K562 (cell line): ENCODE data around the gene LYZL4. TPM values are rescaled to one million over a fixed set of nuclear protein-coding genes. Genes with fewer than 3 reads are reported as not detected.

Source experiments
- CBX3 ChIP-seq, 2 experiments: IDR thresholded peaks; 1 replicate in 1 of 2; 2 replicates in 1 of 2; pipeline ENCODE4 v1.6.1; 2012; ENCODE audit warnings: inconsistent platforms in 2 of 2, low read length in 2 of 2, borderline replicate concordance in 1 of 2, control low read depth in 1 of 2
- COPS2 ChIP-seq: fragments of 450-650 bp; conservative IDR thresholded peaks from 2 replicates; pipeline ENCODE4 v1.6.1; 2016; ENCODE audit warnings: mild to moderate bottlenecking, moderate library complexity
- DACH1 ChIP-seq: fragments of 450-650 bp; IDR thresholded peaks from 2 replicates; pipeline ENCODE4 v1.6.1; 2018; ENCODE audit not compliant: partially characterized antibody
- GATAD2B ChIP-seq: fragments of 450-650 bp; IDR thresholded peaks from 2 replicates; pipeline ENCODE4 v1.6.1; 2017; ENCODE audit warnings: mild to moderate bottlenecking, borderline replicate concordance
- HDAC1 ChIP-seq, 2 experiments: fragments of 450-650 bp; IDR thresholded peaks; 2 replicates each; pipeline ENCODE4 v1.6.1; 2016 to 2017; ENCODE audit warnings: inconsistent platforms in 1 of 2, mild to moderate bottlenecking in 1 of 2, moderate library complexity in 1 of 2
- HNRNPUL1 ChIP-seq: fragments of 200-400 bp; formaldehyde crosslinking; IDR thresholded peaks from 2 replicates; pipeline ENCODE4 v1.6.1; 2017; ENCODE audit warnings: low read length
- JUNB ChIP-seq: fragments of 450-650 bp; formaldehyde crosslinking; conservative IDR thresholded peaks from 2 replicates; pipeline ENCODE4 v1.4.0; 2020; ENCODE audit warnings: mild to moderate bottlenecking
- KDM2B ChIP-seq: fragments of 250-450 bp; sonication (Bioruptor Pico); IDR thresholded peaks from 2 replicates; pipeline ENCODE4 v1.8.0; 2021; ENCODE audit warnings: mild to moderate bottlenecking, moderate library complexity
- MCM2 ChIP-seq: fragments of 450-650 bp; IDR thresholded peaks from 2 replicates; pipeline ENCODE4 v1.6.1; 2017; ENCODE audit warnings: low read depth, mild to moderate bottlenecking
- MEF2D ChIP-seq: conservative IDR thresholded peaks from 2 replicates; pipeline ENCODE4 v1.6.1; 2016; ENCODE audit warnings: low read depth, missing genetic modification characterization, missing compliant biosample characterization
- SIRT6 ChIP-seq: IDR thresholded peaks from one replicate; pipeline ENCODE4 v1.6.1; 2012; ENCODE audit warnings: low read depth, mild to moderate bottlenecking, control low read depth, inconsistent platforms, low read length, moderate library complexity
- XRCC3 ChIP-seq: fragments of 450-650 bp; IDR thresholded peaks from 2 replicates; pipeline ENCODE4 v1.6.1; 2017; ENCODE audit warnings: mild to moderate bottlenecking, moderate library complexity
- ZNF324 ChIP-seq: fragments of 250-450 bp; sonication (Bioruptor Pico); IDR thresholded peaks from 2 replicates; pipeline ENCODE4 v1.4.0; 2020; ENCODE audit warnings: mild to moderate bottlenecking
- ZNF551 ChIP-seq: fragments of 250-450 bp; sonication (Bioruptor Pico); IDR thresholded peaks from 2 replicates; pipeline ENCODE4 v1.5.0; 2021; ENCODE audit warnings: mild to moderate bottlenecking, moderate library complexity
- polyA plus RNA-seq, 8 experiments: library from polyadenylated mRNA; depleted of rRNA in 4 of 8; stranded (reverse) in 5 of 8; unstranded in 3 of 8; fragments of >200 nt; fragmentation: Nextera tagmentation in 2 of 8; fragmentation: Illumina TruSeq in 1 of 8; extraction: Ambion mirVana in 2 of 8; extraction: Trizol in 1 of 8; gene quantifications; 2 replicates each; pipeline versions ENCODE4 v1.2.1 to v1.2.3, GENCODE V29; 2011 to 2014; ENCODE audit warnings: inconsistent platforms in 1 of 8, missing spikeins in 1 of 8
- total RNA-seq, 7 experiments: library from RNA; depleted of rRNA in 6 of 7; stranded (reverse); fragments of >200 nt in 6 of 7; fragmentation: Illumina TruSeq in 2 of 7; extraction: Trizol in 2 of 7; gene quantifications; 2 replicates each; pipeline versions ENCODE4 v1.2.1 to v1.2.3, GENCODE V29; 2011 to 2021; ENCODE audit warnings: low replicate concordance in 1 of 7
- TF ChIP-seq, protein P1 (sequence below), 2 experiments: fragments of 450-650 bp in 1 of 2; sonication (generic) in 1 of 2; formaldehyde crosslinking in 1 of 2; IDR thresholded peaks in 1 of 2; conservative IDR thresholded peaks in 1 of 2; 2 replicates each; pipeline versions ENCODE4 v1.6.1 to v1.8.1; 2016 to 2023; ENCODE audit warnings: mild to moderate bottlenecking in 2 of 2, moderate library complexity in 2 of 2, inconsistent platforms in 1 of 2, missing genetic modification reagents in 1 of 2
- TF ChIP-seq, protein P2 (sequence below): fragments of 450-650 bp; IDR thresholded peaks from 2 replicates; pipeline ENCODE4 v1.6.1; 2017; ENCODE audit warnings: antibody characterized with exemption
- TF ChIP-seq, protein P3 (sequence below): fragments of 450-650 bp; formaldehyde crosslinking; IDR thresholded peaks from 2 replicates; pipeline ENCODE4 v1.4.0; 2022; ENCODE audit warnings: mild to moderate bottlenecking, moderate library complexity
- TF ChIP-seq, protein P4 (sequence below): fragments of 450-650 bp; formaldehyde crosslinking; IDR thresholded peaks from 2 replicates; pipeline ENCODE4 v1.4.0; 2020; ENCODE audit warnings: mild to moderate bottlenecking, moderate library complexity
- TF ChIP-seq, protein P5 (sequence below): fragments of 200-800 bp; sonication (Bioruptor generic); IDR thresholded peaks from 2 replicates; pipeline ENCODE4 v1.6.1; 2017; ENCODE audit warnings: missing genetic modification characterization, missing compliant biosample characterization
- TF ChIP-seq, protein P6 (sequence below), 3 experiments: IDR thresholded peaks in 2 of 3; conservative IDR thresholded peaks in 1 of 3; 2 replicates each; pipeline ENCODE4 v1.5.1; 2011 to 2012; ENCODE audit warnings: low read length in 3 of 3, mild to moderate bottlenecking in 3 of 3, control low read depth in 2 of 3, improper control_type of control experiment in 1 of 3, inconsistent platforms in 1 of 3, low read depth in 1 of 3, mixed read lengths in 1 of 3, moderate library complexity in 1 of 3; ENCODE audit not compliant: insufficient read depth in 2 of 3

The LYZL4 gene
- total and polyA plus RNA-seq, 9 of the 15 experiments (the other 6 are each of a cell fraction or from before 2014, with no cell fraction given), result not detected

DNA sequence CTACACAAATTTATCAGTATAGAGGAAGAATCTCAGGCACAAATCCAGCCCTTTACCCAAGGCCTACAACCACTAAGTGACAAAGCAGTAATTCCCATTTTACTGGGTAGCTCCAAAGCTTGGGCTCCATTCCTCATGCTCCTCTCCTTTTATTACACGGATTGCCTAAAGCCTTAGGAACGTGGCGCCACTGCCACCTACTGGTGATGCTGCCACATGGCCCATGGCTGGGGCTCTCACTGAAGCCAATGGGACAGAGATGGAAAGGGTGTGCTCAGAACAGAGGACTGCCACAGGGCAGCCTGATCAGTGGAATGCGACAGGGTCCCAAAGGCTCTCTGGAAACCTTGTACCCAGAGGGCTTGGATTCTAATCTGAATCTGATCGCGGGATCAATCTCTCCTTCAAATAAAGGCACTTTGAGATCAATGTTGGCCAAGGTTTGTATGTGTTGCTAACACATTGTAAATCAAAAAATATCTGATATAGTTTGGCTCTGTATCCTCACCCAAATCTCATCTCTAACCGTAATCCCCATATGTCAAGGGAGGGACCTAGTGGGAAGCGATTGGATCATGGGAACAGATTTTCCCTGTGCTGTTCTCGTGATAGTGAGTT is 33.5 kb upstream of the LYZL4 start (continued):
- TF ChIP-seq, protein P1, sequence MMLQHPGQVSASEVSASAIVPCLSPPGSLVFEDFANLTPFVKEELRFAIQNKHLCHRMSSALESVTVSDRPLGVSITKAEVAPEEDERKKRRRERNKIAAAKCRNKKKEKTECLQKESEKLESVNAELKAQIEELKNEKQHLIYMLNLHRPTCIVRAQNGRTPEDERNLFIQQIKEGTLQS (IDR thresholded peaks at IDR 0.05), result no peak
- TF ChIP-seq, protein P1 (CRISPR knock-in tag; conservative IDR thresholded peaks at IDR 0.05), result no peak
- TF ChIP-seq DACH1 (no peak), SIRT6 (no peak), COPS2 (no peak), MCM2 (no peak), HNRNPUL1 (no peak), ZNF324 (CRISPR knock-in tag) (no peak), CBX3 (IDR thresholded peaks at IDR 0.05; ENCODE audit: borderline replicate concordance in 1 of 2, low read length in 2 of 2) (no peak), KDM2B (CRISPR knock-in tag) (no peak), ZNF551 (CRISPR knock-in tag) (no peak), MEF2D (tag) (no peak), HDAC1 (IDR thresholded peaks at IDR 0.05) (no peak), JUNB (CRISPR knock-in tag) (no peak), GATAD2B (no peak), XRCC3 (no peak)
- TF ChIP-seq, protein P2, sequence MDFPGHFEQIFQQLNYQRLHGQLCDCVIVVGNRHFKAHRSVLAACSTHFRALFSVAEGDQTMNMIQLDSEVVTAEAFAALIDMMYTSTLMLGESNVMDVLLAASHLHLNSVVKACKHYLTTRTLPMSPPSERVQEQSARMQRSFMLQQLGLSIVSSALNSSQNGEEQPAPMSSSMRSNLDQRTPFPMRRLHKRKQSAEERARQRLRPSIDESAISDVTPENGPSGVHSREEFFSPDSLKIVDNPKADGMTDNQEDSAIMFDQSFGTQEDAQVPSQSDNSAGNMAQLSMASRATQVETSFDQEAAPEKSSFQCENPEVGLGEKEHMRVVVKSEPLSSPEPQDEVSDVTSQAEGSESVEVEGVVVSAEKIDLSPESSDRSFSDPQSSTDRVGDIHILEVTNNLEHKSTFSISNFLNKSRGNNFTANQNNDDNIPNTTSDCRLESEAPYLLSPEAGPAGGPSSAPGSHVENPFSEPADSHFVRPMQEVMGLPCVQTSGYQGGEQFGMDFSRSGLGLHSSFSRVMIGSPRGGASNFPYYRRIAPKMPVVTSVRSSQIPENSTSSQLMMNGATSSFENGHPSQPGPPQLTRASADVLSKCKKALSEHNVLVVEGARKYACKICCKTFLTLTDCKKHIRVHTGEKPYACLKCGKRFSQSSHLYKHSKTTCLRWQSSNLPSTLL, result no peak
- TF ChIP-seq, protein P3, sequence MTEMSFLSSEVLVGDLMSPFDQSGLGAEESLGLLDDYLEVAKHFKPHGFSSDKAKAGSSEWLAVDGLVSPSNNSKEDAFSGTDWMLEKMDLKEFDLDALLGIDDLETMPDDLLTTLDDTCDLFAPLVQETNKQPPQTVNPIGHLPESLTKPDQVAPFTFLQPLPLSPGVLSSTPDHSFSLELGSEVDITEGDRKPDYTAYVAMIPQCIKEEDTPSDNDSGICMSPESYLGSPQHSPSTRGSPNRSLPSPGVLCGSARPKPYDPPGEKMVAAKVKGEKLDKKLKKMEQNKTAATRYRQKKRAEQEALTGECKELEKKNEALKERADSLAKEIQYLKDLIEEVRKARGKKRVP (CRISPR knock-in tag), result no peak
- TF ChIP-seq, protein P4, sequence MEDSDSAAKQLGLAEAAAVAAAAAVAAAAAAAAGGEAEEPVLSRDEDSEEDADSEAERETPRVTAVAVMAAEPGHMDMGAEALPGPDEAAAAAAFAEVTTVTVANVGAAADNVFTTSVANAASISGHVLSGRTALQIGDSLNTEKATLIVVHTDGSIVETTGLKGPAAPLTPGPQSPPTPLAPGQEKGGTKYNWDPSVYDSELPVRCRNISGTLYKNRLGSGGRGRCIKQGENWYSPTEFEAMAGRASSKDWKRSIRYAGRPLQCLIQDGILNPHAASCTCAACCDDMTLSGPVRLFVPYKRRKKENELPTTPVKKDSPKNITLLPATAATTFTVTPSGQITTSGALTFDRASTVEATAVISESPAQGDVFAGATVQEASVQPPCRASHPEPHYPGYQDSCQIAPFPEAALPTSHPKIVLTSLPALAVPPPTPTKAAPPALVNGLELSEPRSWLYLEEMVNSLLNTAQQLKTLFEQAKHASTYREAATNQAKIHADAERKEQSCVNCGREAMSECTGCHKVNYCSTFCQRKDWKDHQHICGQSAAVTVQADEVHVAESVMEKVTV (CRISPR knock-in tag), result peak; percentile 96
- TF ChIP-seq, protein P5, sequence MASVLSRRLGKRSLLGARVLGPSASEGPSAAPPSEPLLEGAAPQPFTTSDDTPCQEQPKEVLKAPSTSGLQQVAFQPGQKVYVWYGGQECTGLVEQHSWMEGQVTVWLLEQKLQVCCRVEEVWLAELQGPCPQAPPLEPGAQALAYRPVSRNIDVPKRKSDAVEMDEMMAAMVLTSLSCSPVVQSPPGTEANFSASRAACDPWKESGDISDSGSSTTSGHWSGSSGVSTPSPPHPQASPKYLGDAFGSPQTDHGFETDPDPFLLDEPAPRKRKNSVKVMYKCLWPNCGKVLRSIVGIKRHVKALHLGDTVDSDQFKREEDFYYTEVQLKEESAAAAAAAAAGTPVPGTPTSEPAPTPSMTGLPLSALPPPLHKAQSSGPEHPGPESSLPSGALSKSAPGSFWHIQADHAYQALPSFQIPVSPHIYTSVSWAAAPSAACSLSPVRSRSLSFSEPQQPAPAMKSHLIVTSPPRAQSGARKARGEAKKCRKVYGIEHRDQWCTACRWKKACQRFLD, result no peak
- TF ChIP-seq, protein P6, sequence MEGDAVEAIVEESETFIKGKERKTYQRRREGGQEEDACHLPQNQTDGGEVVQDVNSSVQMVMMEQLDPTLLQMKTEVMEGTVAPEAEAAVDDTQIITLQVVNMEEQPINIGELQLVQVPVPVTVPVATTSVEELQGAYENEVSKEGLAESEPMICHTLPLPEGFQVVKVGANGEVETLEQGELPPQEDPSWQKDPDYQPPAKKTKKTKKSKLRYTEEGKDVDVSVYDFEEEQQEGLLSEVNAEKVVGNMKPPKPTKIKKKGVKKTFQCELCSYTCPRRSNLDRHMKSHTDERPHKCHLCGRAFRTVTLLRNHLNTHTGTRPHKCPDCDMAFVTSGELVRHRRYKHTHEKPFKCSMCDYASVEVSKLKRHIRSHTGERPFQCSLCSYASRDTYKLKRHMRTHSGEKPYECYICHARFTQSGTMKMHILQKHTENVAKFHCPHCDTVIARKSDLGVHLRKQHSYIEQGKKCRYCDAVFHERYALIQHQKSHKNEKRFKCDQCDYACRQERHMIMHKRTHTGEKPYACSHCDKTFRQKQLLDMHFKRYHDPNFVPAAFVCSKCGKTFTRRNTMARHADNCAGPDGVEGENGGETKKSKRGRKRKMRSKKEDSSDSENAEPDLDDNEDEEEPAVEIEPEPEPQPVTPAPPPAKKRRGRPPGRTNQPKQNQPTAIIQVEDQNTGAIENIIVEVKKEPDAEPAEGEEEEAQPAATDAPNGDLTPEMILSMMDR (IDR thresholded peaks at IDR 0.05 in 2 of 3, conservative IDR thresholded peaks at IDR 0.05 in 1 of 3; ENCODE audit: insufficient read depth in 2 of 3, low read depth in 1 of 3, low read length in 3 of 3), result peak; percentile 94 to 98 (median 97)
